Omental fat pad (tissue), 4 donors: ENCODE measurements around the gene CD200R1L. TPM values are rescaled to one million over a fixed set of nuclear protein-coding genes. Genes with fewer than 3 reads are reported as not detected.

Experiments used
- ATAC-seq: fragments of 150-250 bp; one replicate; pipeline ENCODE4 v1.9.1; 2016; ENCODE audit warnings: mild to moderate bottlenecking, moderate library complexity; ENCODE audit not compliant: low FRiP score
- DNase-seq: peaks from one replicate; pipeline ENCODE4 v3.0.0-alpha.2; 2019; ENCODE audit warnings: low spot score
- total RNA-seq, 4 donors: library from RNA; depleted of rRNA; stranded (reverse); fragments of >200 nt; gene quantifications; one replicate each; pipeline ENCODE4 v1.1.0, GENCODE V29; 2016
- TF ChIP-seq, protein P1 (sequence below), 3 donors: fragments of 450-650 bp; IDR thresholded peaks; one replicate each; pipeline ENCODE4 v1.5.1; 2016 to 2017; ENCODE audit warnings: antibody characterized with exemption in 3 of 3, mild to moderate bottlenecking in 3 of 3, moderate library complexity in 2 of 3

The CD200R1L gene
- total RNA-seq, 4 donors from 2014 or later, result not detected

DNA sequence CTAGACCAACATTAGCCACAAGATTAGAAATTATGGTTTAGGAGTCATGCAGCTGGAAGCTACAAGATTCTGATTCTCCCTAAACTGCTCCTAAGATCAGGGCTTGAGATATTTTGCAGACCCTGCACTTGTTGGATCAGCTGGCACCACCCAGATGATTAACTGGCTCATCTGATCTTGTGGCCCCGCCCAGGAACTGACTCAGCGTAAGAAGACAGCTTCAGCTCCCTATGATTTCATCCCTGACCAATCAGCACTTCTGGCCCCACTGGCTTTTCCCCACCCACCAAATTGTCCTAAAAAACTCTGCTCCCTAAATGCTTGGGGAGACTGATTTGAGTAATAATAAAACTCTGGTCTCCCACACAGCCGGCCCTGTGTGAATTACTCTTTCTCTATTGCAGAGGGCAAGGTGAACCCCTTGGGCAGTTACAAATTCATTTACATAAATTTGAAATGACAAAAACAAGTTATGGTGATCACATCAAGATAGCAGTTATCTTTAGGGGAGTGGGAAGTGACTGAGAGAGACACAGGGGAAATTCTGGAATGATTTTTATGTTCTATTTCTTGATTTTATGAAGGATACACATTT lies 76.5 kb downstream of the CD200R1L start:
- DNase-seq (no peak), ATAC-seq (no peak)
- TF ChIP-seq, protein P1, sequence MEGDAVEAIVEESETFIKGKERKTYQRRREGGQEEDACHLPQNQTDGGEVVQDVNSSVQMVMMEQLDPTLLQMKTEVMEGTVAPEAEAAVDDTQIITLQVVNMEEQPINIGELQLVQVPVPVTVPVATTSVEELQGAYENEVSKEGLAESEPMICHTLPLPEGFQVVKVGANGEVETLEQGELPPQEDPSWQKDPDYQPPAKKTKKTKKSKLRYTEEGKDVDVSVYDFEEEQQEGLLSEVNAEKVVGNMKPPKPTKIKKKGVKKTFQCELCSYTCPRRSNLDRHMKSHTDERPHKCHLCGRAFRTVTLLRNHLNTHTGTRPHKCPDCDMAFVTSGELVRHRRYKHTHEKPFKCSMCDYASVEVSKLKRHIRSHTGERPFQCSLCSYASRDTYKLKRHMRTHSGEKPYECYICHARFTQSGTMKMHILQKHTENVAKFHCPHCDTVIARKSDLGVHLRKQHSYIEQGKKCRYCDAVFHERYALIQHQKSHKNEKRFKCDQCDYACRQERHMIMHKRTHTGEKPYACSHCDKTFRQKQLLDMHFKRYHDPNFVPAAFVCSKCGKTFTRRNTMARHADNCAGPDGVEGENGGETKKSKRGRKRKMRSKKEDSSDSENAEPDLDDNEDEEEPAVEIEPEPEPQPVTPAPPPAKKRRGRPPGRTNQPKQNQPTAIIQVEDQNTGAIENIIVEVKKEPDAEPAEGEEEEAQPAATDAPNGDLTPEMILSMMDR (IDR thresholded peaks at IDR 0.05), result no peak

DNA sequence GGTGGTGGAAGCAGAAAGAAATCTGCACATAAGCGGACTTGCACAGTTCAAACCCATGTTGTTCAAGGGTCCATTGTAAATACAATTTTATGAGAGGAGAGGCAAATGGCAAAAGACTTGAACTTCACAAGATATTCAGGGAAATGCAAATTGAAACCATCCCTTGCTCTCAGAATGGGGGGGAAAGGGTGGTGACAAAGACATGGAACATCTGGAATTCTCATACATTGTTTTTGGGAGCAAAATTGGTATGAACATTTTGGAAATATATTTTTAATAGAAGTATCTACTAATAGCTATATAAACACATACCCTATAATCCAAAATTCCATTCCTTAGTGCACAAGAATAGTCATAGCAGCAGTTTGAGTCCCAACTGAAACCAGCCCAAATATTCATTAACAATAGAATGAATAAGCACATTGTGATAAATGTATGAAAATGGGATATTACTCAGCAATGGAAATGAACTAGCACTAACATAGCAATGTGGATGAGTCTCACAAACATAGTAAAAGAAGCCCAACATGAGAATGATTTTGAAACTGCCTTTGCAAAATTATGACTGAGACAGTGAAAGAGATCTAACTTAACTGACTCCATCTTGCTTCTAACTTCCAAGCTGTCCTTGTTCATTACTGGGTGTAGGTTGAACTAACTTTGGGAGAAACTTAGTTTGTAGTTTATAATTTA lies 77.2 kb downstream of the CD200R1L start:
- TF ChIP-seq, protein P1 (IDR thresholded peaks at IDR 0.05), result no peak
- ATAC-seq (no peak), DNase-seq (no peak)

DNA sequence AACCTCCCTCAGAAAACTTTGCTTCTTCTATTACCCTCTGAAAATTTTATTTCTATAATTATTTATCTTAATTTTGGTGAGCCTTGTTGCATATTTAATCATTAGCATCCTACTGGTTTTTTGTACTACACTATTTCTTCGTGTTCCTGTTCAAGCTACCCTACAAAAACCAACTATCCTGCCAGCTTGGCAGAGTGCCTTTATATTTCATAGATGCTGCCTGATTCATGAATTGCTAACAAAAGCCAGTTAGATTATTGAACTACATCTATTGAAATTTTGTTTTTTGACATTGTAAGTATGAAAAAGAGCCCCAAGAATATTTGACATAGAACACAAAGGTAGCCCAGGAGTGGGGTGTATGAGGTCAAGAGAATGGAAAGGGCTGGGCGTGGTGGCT lies 78.9 kb downstream of the CD200R1L start:
- TF ChIP-seq, protein P1 (IDR thresholded peaks at IDR 0.05), result no peak
- DNase-seq, result no peak
- ATAC-seq, result no peak

DNA sequence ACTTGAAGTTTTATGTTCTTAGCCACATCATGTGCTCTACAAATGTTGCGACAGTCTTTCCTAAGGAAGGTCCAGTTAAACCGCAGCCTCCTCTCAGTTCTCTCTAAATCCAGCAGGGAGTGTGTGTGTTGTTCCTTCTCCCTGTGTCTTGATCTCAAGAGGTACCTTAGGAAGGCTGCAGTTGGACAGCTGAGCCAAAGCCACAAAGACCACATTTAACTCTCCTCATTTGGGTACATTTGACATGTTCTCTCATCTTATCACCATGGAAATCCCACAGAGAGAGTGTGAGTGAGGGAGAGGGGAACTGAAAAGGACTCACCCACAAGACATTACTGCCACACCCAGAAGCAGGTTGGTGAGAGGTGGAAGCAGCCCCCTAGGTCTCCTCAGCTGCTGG lies 79.5 kb downstream of the CD200R1L start:
- ATAC-seq, result peak; percentile 20
- TF ChIP-seq, protein P1 (IDR thresholded peaks at IDR 0.05), result no peak
- DNase-seq, result no peak

Other genes with a start within 250 kb of the CD200R1L start
- gene CCDC80, start 205.7 kb downstream of the CD200R1L start, total RNA-seq, result 100 to 1,000 TPM in 3 of 4 donors, 10 to 100 TPM in 1; 42.9 to 278 (median 225) TPM
- gene CD200R1, start 128.2 kb upstream of the CD200R1L start, total RNA-seq, result 1 to 10 TPM; 1.1 to 4.3 (median 3.0) TPM
- gene GTPBP8, start 144.1 kb upstream of the CD200R1L start, total RNA-seq, result 10 to 100 TPM; 13.9 to 21.6 (median 17.2) TPM